Inflammatory macrophage treated with lipopolysaccharide for 4 hours (primary cell): ENCODE data around the gene CHP1.
A peak's percentile ranks its signal among the peaks of the same experiment; 100 is the strongest.
"Not testable (repeated sequence)": the region's sequence is repeated elsewhere in the genome, so short reads cannot be mapped to it uniquely, and the experiment has no call there.

Experiments
- DNase-seq: peaks from one replicate; pipeline ENCODE4 v3.0.0-alpha.2; 2020

The CHP1 gene

DNA sequence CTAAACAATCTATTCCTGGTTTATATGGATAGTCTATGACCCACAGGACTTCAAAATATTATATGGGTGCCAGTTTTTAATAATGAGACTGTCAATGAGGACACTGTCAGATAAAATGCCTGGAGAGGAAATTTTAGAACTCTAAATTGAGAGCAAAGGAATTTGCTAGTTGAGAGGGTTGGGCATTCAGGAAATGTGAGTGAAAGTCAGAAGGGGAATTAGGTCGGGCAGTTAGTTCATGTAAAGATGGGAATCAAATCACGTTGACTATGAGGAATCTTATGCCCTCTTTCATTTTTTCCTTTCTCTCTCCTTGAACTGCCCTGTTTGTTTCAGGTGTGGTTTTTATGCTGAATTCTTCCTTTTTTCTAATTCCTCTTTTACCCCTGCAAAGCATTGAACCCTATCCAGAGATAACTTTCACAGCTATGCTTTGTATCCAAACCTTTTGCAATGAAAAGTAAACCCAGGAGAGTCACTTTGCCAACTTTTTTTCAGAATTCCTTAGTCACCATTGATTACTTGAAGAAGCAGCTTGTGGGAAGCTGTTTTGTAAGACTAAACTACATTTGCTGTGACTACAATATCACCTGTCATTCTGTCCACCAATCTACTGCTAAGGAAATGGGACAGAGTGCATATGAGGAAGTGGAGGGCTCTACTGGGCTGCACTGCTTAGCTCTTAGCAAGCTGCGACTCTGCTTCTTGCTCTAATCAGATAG, 27.8 kb downstream of the CHP1 start:
- peak; percentile 73 for DNase-seq

DNA sequence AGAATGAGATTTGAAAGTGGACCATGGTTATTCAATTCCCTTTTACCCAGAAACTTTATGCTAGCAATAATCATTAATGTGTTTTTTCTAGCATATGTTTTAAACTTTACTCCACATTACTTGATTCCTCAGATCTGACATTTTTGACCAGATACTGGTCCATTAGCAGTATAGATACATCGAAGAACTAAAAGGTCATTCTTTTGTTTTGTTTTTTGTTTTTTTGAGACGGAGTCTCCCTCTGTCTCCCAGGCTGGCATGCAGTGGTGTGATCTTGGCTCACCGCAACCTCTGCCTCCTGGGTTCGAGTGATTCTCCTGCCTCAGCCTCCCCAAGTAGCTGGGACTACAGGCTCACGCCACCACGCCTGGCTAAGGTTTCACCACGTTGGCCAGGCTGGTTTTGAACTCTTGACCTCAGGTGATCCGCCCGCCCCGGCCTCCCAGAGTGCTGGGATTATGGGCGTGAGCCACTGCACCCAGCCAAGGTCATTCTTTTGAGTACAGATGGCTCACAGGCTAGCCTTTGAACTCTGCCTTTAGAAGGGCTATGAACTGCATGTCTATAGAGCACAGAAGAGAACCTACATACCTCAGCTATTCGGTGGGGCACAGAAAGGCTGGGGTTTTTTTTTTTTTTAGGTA, 28.6 kb downstream of the CHP1 start:
- no peak for DNase-seq

DNA sequence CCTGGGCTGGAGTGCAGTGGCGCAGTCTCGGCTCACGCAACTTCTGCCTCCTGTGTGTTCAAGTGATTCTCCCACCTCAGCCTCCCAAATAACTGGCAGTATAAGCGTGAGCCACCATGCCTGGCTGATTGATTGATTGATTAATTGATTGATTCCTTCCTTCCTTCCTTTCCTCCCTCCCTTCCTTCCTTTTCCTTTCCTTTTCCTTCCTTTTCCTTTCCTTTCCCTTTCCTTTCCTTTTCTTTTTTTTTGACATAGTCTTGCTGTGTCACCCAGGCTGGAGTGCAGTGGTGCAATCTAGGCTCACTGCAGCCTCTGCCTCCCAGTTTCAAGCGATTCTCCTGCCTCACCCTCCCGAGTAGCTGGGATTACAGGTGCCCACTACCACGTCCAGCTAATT, 29.9 kb downstream of the CHP1 start:
- not testable (repeated sequence) for DNase-seq

DNA sequence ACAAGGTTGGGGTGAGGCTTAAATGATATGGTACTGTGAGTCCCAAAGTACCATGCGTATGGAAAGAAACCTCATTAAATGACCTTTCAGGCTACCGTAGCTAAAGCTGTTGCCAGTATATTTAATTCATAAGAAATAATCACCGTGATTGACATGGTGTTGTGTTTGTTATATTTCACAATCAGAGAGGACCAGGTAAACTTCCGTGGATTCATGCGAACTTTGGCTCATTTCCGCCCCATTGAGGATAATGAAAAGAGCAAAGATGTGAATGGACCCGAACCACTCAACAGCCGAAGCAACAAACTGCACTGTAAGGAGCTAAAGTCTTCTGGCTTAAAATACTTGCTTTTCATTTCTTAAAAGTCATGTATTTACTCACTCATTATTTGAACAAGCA, 31.5 kb downstream of the CHP1 start:
- DNase-seq: no peak

DNA sequence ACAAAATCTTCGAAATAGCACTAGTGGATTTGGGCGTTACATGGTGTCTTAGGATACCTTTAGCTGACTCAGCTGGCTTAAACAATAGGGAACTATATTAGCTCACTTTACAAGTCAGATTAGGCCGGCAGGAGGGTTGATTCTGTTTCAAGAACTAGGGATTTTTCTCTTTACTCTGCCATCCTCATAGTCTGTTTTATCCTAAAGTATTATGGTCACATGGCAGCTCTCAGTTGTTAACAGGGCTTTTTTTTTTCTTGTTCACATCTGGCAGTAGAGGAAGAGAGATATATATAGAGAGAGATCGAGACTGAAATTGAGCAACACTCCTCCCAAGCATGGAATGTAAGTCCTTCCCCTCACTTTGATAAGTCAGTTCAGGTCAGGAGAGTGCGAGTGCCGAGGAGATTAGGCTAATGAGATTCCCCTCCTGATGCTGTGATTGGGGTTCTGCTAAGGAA, 32.9 kb downstream of the CHP1 start:
- peak; percentile 51 for DNase-seq

DNA sequence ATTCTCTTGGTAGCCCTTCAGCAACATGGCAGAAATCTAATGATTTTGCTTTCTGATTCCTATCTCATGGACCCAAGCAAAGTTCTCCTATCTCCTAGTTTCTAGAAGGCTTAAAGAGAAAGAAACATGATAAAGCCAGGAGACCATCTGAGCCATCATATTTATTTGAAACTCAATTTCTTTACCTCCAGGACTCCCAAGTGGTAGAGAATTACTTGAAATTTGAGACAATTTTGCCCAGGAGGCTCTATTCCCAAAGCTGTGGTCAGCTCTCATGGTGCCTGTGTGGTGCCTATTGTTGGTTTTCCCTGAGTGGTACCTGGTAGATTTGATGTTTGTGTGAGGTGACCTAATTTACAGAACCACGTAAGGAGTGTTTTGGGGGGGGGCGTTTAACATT, 38.8 kb downstream of the CHP1 start:
- no peak for DNase-seq

DNA sequence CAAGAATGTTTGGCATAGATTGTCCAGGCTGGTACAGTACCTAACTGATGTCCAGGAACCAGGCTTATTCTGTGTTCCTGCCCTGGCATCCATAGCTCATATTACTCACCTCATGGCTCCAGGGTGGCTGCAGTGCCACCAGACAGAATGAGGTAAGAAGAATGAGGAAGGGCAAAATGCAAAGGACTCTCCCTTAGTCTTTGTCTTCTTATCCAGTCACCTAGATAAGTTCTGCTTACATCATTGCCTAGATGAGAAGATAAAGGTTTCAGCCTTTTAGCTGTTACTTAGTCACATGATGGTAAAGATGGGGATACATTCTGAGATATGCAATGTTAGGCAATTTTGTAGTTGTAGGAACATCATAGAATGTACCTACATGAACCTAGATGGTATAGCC, 45.8 kb downstream of the CHP1 start:
- no peak for DNase-seq

DNA sequence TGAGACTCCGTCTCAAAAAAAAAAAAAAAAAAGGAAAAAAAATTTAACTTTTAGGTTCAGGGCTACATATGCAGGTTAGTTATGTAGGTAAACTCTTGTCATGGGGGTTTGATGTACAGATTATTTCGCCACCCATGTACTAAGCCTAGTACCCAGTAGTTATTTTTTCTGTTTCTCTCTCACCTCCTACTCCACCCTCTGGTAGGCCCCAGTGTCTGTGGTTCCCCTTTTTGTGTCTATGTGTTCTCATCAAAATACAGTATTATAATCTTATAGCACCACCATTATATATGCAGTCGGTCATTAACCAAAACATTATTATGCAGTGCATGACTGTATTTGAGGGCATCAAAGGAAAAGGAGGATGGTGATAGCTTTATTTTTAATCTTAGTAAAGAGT, 47.3 kb downstream of the CHP1 start:
- DNase-seq: no peak

DNA sequence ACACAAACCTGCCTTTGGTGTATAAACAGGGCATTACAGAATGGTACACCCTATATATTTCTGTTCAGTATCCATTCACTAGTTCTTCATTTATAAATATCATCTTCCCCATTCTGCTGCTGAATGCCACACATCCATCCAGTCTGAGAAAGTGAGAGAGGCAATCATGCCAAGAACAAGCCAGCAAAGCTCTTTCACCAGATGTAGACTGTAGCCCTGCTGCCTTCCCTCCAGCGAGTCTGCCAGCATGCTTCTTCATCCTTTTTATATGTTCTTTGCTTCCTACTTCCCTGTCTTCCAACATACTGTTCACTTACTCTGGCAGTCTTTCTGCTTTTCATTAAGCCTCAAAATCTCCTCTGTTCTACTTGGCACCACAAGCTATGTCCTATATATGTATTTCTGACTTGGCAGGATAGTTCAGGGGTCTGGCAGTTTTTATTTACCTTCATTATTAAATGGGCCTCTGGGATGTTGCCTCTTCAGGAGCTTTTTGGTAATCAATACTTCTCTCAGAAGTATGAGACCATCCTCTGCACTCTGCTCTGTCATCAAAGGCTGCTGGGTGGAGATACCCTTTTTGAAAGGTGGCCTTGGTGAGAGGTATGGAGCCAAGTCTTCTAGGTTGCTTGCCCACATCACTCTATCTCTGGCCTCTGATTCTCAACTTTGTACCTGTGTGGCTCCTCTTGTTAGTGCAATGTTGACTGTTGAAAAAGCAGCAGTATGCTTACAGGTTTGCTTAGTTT, 48.6 kb downstream of the CHP1 start:
- no peak for DNase-seq

DNA sequence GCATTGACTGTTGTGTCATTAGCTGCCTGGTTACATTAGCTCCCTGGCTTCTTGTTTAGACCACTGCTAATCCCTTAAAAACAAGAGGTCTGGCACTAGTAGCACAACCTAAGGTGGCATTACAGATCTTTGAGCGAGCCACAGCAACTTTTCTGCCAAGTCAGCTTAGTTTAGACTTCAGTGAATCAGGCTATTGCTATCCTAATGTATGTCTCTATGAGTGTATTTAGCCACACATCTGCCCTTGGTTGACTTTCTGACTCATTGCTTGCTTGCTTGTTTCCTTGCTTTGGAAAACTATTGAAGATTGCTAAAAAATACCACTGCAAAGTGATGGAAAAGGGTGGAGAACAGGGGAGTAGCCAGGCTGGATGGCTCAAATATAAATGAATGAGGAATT, 50.2 kb downstream of the CHP1 start:
- no peak for DNase-seq

DNA sequence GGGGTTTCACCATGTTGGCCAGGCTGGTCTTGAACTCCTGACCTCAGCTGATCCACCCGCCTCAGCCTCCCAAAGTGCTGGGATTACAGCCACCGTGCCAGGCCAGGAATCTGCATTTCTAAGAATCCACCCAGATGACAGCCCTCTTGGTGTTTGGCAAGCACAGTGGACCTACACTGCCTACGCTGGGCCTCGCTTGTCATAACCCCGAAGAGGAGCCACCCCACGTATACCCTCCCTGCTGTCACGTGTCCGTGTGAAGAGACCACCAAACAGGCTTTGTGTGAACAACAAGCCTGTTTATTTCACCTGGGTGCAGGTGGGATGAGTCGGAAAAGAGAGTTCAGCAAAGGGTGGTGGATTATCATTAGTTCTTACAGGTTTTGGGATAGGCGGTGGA, 51.4 kb downstream of the CHP1 start:
- not testable (repeated sequence) for DNase-seq

DNA sequence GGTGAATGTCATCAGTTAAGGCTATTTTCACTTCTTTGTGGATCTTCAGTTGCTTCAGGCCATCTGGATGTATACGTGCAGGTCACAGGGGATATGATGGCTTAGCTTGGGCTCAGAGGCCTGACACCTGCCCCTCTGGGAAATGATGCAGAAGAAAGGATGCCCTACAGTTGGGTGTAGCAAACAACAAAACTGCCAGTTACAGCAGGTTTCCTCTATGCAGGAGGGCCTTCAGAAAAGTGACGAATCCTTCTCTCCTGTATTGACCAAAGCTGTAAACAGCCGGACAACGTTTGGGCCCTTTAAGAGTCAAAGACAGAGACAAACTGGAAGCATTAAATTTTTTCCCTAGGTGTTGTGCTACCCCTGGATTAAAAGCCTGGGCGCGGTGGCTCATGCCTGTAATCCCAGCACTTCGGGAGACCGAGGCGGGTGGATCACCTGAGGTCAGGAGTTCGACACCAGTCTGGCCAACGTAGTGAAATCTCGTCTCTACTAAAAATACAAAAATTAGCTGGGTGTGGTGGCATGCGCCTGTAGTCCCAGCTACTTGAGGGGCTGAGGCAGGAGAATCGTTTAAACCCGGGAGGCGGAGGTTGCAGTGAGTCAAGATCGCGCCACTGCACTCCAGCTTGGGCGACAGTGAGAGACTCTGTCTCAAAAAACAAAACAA, 52.0 kb downstream of the CHP1 start:
- DNase-seq: not testable (repeated sequence)

DNA sequence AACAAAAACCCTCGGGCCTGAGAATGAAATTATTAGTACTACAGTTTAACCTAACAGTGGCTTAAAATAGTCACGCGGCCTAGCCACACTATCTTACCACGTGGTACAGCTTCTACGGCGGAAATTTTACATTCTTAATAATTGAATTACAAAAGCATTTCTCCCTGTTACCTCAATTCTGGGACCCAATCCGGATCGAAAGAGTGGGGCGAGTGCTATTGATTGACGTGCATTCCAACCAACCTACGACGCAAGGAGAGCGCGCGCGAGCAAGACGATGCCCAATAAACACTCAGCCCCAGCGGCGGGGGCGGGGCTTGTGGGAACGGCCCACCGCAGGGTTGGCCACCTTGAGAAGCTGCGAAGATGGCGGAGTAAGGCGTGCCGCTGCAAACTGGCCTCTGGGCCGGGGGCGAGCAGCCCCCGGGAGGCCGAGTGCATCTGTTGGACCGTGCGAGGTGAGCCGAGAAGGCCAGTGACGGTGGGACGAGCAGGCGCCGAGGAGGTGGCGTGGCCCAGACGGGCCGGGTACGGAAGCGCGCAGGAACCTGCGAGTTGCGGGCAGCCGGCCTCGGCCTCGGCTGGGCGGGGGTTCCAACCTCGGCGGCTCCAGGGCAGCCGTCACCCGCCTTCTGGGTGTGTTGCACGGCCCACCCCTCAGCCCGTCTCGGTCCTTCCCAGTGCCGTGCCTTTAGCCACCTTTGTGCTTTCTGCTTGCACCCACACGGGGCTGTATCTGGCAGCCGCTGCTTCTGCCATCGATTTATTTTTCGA, 52.8 kb downstream of the CHP1 start:
- peak; percentile 100 for DNase-seq

DNA sequence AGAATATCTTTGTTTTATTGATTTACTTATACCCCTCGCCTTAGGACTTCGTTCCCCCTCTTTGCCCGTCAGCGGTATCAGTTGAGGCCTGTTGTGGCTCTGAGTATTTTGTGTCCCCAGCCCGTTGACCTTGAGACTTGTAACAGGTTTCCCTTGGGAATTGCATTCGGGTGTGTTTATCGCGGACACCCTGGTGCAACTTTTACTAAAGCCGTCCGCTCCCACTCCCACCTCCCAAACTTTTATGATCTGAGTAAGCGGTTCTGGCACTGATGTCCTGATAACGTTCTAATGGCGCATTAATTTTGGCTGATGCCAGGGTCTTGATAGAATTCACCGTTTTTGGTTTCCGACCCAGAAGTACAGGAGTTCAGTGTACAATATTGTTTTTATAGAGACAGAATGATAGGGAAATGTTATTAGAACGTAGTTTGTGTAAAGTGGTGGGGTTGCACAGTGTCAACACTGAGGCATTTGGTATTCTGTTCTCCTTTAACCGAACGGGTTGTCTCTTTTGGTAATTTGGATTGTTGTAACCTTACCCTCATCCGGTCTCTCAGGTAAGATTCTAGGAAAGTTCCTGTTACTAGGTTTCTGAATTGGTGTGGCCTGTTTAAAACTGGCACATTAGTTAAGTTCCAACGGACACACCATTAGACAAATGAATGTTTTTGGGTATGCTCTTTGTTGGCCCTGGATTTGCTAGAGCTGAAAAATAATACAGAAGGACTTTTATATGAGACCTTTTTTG, 53.5 kb downstream of the CHP1 start:
- DNase-seq: peak; percentile 8

DNA sequence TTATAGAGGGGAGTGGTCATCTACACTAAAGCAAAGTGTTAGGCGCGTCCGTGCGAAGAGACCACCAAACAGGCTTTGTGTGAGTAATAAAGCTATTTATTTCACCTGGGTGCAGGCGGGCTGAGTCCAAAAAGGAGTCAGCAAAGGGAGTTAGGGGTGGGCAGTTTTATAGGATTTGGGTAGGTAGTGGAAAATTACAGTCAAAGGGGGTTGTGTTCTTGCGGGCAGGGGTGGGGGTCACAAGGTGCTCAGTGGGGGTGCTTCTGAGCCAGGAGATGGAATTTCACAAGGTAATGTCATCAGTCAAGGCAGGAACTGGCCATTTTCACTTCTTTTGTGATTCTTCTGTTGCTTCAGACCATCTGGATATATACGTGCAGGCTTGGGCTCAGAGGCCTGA, 54.2 kb downstream of the CHP1 start:
- DNase-seq: peak; percentile 6

DNA sequence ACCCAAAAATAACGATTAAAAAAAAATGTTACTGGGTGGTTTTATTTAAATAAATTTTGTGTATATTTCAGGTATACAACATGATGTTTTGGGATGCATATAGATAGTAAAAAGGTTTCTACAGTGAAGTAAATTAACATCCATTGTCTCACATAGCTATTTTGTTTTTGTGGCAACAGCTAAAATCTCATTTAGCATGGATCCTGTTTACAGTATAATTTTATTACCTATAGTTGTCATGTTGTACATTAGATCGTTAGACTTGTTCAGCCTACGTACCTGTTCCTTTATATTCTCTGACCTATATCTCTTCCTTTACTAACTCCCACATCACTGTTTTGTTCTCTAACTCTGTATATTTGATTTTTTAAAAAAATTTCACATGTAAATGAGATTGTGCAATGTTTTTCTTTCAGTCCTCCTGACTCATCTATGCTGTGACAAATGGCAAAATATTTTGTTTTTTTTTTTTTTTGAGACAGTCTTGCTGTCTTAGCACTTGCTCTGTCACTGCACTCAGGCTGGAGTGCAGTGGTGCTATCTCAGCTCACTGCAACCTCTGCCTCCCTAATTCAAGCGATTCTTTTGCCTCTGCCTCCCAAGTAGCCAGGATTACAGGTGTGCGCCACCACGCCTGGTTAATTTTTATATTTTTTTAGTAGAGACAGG, 55.7 kb downstream of the CHP1 start:
- peak; percentile 88 for DNase-seq

DNA sequence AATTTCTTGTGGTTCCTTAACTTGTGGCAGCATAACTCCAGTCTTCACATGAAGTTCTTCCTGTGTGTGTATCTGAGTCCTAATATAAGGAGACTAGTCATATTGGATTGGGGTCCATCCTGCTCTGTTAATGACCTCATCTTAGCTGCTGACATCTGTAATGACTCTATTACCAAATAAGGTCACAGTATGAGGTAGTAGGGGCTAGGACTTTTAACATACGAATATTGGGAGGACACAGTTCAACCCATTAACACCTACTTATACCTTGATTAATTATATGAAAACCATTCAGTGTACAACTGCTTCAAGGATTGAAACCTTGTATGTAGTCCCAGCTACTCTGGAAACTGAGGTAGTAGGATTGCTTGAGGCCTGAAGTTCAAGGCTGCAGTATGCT, 57.4 kb downstream of the CHP1 start:
- DNase-seq: no peak

DNA sequence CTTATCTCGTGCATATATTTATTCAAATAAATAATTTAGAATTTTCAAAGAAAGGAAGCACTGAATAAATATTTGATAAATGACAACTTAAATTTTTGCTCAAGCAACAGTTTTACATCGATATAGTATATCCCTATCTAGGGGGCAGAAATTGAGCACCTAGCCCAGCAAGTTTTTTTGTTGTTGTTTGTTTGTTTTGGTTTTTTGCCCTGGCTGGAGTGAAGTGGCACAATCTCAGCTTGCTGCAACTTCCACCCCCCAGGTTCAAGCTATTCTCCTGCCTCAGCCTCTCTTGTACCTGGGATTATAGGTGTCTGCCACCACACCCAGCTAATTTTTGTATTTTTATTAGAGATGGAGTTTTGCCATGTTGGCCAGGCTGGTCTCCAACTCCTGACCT, 58.9 kb downstream of the CHP1 start:
- DNase-seq: no peak

DNA sequence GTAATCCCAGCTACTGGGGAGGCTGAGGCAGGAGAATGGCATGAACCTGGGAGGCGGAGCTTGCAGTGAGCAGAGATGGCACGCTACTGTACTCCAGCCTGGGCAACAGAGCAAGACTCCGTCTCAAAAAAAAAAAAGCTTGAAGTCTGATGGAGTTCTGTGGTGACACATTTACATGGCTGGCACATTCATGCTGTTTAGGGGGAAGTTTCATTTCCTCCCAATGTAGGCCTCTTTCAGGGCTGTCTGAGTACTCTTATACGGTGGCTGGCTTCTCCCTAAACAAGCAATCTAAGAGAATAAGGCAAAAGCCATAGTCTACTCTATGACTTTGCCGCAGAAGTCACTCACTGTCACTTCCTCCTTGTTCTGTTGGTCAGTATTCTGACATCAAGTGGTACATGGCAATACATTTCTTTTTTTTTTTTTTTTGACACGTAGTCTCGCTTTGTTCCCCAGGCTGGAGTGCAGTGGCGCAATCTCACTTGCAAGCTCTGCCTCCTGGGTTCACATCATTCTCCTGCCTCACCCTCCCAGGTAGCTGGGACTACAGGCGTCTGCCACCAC, 60.1 kb downstream of the CHP1 start:
- DNase-seq: peak; percentile 88

DNA sequence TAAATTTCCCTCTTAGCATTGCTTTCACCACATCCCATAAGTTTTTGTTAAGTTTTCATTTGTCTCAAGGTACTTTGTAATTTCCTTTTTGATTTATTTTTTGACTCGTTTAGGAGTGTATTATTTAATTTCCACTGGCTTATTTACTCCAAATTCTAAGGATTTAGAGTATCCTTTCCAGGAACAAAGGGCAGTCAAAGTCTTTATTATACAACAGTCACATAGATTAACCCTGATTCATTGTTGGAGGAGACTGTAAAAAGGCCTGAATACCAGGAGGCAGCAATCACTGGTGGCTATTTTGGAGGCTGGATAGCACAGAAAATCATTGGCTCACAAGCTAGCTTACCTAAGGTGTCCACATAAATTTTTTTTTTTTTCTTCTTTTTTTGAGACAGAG, 61.5 kb downstream of the CHP1 start:
- no peak for DNase-seq

DNA sequence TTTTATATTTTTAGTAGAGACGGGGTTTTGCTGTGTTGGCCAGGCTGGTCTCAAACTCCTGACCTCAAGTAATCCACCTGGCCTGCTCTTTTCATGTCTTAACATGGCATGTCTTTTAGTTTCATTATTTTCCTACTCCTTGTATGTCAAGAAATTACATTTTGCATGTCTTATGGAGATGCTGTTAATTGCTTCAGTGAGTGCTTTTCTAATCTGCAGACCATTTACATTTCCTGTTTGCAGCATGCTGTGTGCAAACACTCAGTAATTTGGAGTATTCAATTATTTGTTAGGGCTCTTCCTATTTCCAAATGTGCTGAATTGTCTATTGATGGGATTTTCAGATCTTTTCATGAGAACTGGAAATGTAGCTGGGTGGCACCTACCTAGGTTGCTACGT, 70.1 kb downstream of the CHP1 start:
- DNase-seq: not testable (repeated sequence)
